Measurements from ENCODE around the gene ZBTB17.
"Not testable (repeated sequence)": the region's sequence is repeated elsewhere in the genome, so short reads cannot be mapped to it uniquely, and the experiment has no call there.

The ZBTB17 gene

GRCh38 chr1:15935056-15935950 lies 40.6 kb downstream of the ZBTB17 start:
- Histone ChIP-seq H3K27ac (ENCODE audit: low read length) (no peak overlapping the region), H3K9me3 (ENCODE audit: control insufficient read depth, insufficient read depth, low read length) (no peaks in the 10 kb centered on the region), H3K27me3 (ENCODE audit: control insufficient read depth, insufficient read depth, low read length) (no peaks in the 10 kb centered on the region), H3K36me3 (ENCODE audit: control insufficient read depth, insufficient read depth, low read length) (peaks cover 51% of the 10 kb centered on the region), H3K4me3 (ENCODE audit: low read length) (no peak overlapping the region), H3K4me1 (ENCODE audit: control insufficient read depth, insufficient read depth, low read length) (no peaks in the 10 kb centered on the region; the same call in 1 of the 2 replicates)
- DNase-seq (ENCODE audit: low read depth, low spot score): no peak
- WGBS (ENCODE audit: insufficient coverage, insufficient read length): no CpG with 5 or more reads among the region's 29 CpGs

- H3K27me3 ChIP-seq (ENCODE audit: control insufficient read depth, insufficient read depth, low read length): no peaks in the 10 kb centered on the region
- DNase-seq (ENCODE audit: low read depth, low spot score): no peak
- no peak overlapping the region for H3K27ac ChIP-seq (ENCODE audit: low read length)
- no peaks in the 10 kb centered on the region for H3K9me3 ChIP-seq (ENCODE audit: control insufficient read depth, insufficient read depth, low read length)
- peaks cover 54% of the 10 kb centered on the region for H3K36me3 ChIP-seq (ENCODE audit: control insufficient read depth, insufficient read depth, low read length)
- no CpG with 5 or more reads among the region's 42 CpGs for whole genome bisulfite sequencing (ENCODE audit: insufficient coverage, insufficient read length)
- no peak overlapping the region for H3K4me3 ChIP-seq (ENCODE audit: low read length)
- no peaks in the 10 kb centered on the region; the same call in 1 of the 2 replicates for H3K4me1 ChIP-seq (ENCODE audit: control insufficient read depth, insufficient read depth, low read length)
Measured at GRCh38 chr1:15934211-15935055, 41.5 kb downstream of the ZBTB17 start.

DNA sequence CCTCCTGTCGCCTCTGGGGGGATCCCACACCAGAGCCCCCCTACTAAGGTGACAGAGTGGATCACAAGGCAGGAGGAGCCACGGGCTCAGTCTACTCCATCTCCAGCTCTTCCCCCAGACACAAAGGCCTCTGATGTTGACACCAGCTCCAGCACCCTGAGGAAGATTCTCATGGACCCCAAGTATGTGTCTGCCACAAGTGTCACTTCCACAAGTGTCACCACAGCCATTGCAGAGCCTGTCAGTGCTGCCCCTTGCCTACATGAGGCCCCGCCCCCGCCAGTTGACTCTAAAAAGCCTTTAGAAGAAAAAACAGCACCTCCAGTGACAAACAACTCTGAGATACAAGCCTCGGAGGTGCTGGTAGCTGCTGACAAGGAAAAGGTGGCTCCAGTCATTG lies 42.2 kb downstream of the ZBTB17 start:
- no peaks in the 10 kb centered on the region for H3K9me3 ChIP-seq (ENCODE audit: control insufficient read depth, insufficient read depth, low read length)
- peaks cover 50% of the 10 kb centered on the region for H3K36me3 ChIP-seq (ENCODE audit: control insufficient read depth, insufficient read depth, low read length)
- no peaks in the 10 kb centered on the region for H3K27me3 ChIP-seq (ENCODE audit: control insufficient read depth, insufficient read depth, low read length)
- no peak overlapping the region for H3K27ac ChIP-seq (ENCODE audit: low read length)
- H3K4me3 ChIP-seq (ENCODE audit: low read length): no peak overlapping the region
- WGBS (ENCODE audit: insufficient coverage, insufficient read length): no CpG with 5 or more reads among the region's 5 CpGs
- no peaks in the 10 kb centered on the region; the same call in 1 of the 2 replicates for H3K4me1 ChIP-seq (ENCODE audit: control insufficient read depth, insufficient read depth, low read length)
- no peak for DNase-seq (ENCODE audit: low read depth, low spot score)

DNA sequence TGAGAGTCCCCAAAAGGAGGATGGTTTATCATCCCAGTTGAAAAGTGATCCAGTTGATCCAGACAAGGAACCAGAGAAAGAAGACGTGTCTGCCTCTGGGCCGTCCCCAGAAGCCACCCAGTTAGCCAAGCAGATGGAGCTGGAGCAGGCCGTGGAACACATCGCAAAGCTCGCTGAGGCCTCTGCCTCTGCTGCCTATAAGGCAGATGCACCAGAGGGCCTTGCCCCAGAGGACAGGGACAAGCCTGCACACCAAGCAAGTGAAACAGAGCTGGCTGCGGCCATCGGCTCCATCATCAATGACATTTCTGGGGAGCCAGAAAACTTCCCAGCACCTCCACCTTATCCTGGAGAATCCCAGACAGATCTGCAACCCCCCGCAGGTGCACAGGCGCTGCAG lies 43.3 kb downstream of the ZBTB17 start:
- no peak for DNase-seq (ENCODE audit: low read depth, low spot score)
- no peak overlapping the region for H3K4me3 ChIP-seq (ENCODE audit: low read length)
- WGBS (ENCODE audit: insufficient coverage, insufficient read length): no CpG with 5 or more reads among the region's 9 CpGs
- H3K27ac ChIP-seq (ENCODE audit: low read length): no peak overlapping the region
- no peaks in the 10 kb centered on the region for H3K27me3 ChIP-seq (ENCODE audit: control insufficient read depth, insufficient read depth, low read length)
- no peaks in the 10 kb centered on the region for H3K9me3 ChIP-seq (ENCODE audit: control insufficient read depth, insufficient read depth, low read length)
- H3K4me1 ChIP-seq (ENCODE audit: control insufficient read depth, insufficient read depth, low read length): no peaks in the 10 kb centered on the region; the same call in 1 of the 2 replicates
- H3K36me3 ChIP-seq (ENCODE audit: control insufficient read depth, insufficient read depth, low read length): peaks cover 49% of the 10 kb centered on the region

DNA sequence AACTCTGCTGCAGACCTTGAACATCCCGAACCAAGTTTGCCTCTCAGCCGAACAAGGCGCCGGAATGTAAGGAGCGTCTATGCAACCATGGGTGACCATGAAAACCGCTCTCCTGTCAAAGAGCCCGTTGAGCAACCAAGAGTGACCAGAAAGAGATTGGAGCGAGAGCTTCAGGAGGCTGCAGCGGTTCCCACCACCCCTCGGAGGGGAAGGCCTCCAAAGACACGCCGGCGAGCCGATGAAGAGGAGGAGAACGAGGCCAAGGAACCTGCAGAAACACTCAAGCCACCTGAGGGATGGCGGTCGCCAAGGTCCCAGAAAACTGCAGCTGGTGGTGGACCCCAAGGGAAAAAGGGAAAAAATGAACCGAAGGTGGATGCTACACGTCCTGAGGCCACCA lies 44.0 kb downstream of the ZBTB17 start:
- Histone ChIP-seq H3K4me3 (ENCODE audit: low read length) (no peak overlapping the region), H3K4me1 (ENCODE audit: control insufficient read depth, insufficient read depth, low read length) (no peaks in the 10 kb centered on the region), H3K27ac (ENCODE audit: low read length) (no peak overlapping the region), H3K36me3 (ENCODE audit: control insufficient read depth, insufficient read depth, low read length) (peaks cover 41% of the 10 kb centered on the region), H3K27me3 (ENCODE audit: control insufficient read depth, insufficient read depth, low read length) (no peaks in the 10 kb centered on the region), H3K9me3 (ENCODE audit: control insufficient read depth, insufficient read depth, low read length) (no peaks in the 10 kb centered on the region)
- WGBS (ENCODE audit: insufficient coverage, insufficient read length): no CpG with 5 or more reads among the region's 19 CpGs
- DNase-seq (ENCODE audit: low read depth, low spot score): no peak

- H3K36me3 ChIP-seq (ENCODE audit: control insufficient read depth, insufficient read depth, low read length): peaks cover 41% of the 10 kb centered on the region
- DNase-seq (ENCODE audit: low read depth, low spot score): no peak
- no peaks in the 10 kb centered on the region for H3K4me1 ChIP-seq (ENCODE audit: control insufficient read depth, insufficient read depth, low read length)
- H3K4me3 ChIP-seq (ENCODE audit: low read length): no peak overlapping the region
- H3K27me3 ChIP-seq (ENCODE audit: control insufficient read depth, insufficient read depth, low read length): no peaks in the 10 kb centered on the region
- no peak overlapping the region for H3K27ac ChIP-seq (ENCODE audit: low read length)
- WGBS (ENCODE audit: insufficient coverage, insufficient read length): no CpG with 5 or more reads among the region's 11 CpGs
- H3K9me3 ChIP-seq (ENCODE audit: control insufficient read depth, insufficient read depth, low read length): no peaks in the 10 kb centered on the region
Measured at GRCh38 chr1:15931401-15931800, 44.5 kb downstream of the ZBTB17 start.

- no peak for DNase-seq (ENCODE audit: low read depth, low spot score)
- peaks cover 28% of the 10 kb centered on the region for H3K36me3 ChIP-seq (ENCODE audit: control insufficient read depth, insufficient read depth, low read length)
- H3K4me3 ChIP-seq (ENCODE audit: low read length): no peak overlapping the region
- H3K27me3 ChIP-seq (ENCODE audit: control insufficient read depth, insufficient read depth, low read length): no peaks in the 10 kb centered on the region
- no peak overlapping the region for H3K27ac ChIP-seq (ENCODE audit: low read length)
- no peaks in the 10 kb centered on the region for H3K9me3 ChIP-seq (ENCODE audit: control insufficient read depth, insufficient read depth, low read length)
- no peaks in the 10 kb centered on the region for H3K4me1 ChIP-seq (ENCODE audit: control insufficient read depth, insufficient read depth, low read length)
- no CpG with 5 or more reads among the region's 17 CpGs for WGBS (ENCODE audit: insufficient coverage, insufficient read length)
Measured at GRCh38 chr1:15928971-15929965, 46.6 kb downstream of the ZBTB17 start.

GRCh38 chr1:15926448-15926847 lies 49.5 kb downstream of the ZBTB17 start:
- H3K4me3 ChIP-seq (ENCODE audit: low read length); DNase-seq (ENCODE audit: low read depth, low spot score); H3K27me3 ChIP-seq (ENCODE audit: control insufficient read depth, insufficient read depth, low read length); H3K9me3 ChIP-seq (ENCODE audit: control insufficient read depth, insufficient read depth, low read length); H3K4me1 ChIP-seq (ENCODE audit: control insufficient read depth, insufficient read depth, low read length); H3K27ac ChIP-seq (ENCODE audit: low read length): not testable (repeated sequence)
- H3K36me3 ChIP-seq (ENCODE audit: control insufficient read depth, insufficient read depth, low read length): peaks cover 14% of the 10 kb centered on the region; the same call in 1 of the 2 replicates
- WGBS (ENCODE audit: insufficient coverage, insufficient read length): no CpG with 5 or more reads among the region's 8 CpGs

GRCh38 chr1:15923241-15923640 lies 52.7 kb downstream of the ZBTB17 start:
- Histone ChIP-seq H3K36me3 (ENCODE audit: control insufficient read depth, insufficient read depth, low read length) (peaks cover 3% of the 10 kb centered on the region; the same call in 1 of the 2 replicates), H3K27ac (ENCODE audit: low read length) (no peak overlapping the region), H3K9me3 (ENCODE audit: control insufficient read depth, insufficient read depth, low read length) (no peaks in the 10 kb centered on the region), H3K4me3 (ENCODE audit: low read length) (no peak overlapping the region), H3K4me1 (ENCODE audit: control insufficient read depth, insufficient read depth, low read length) (no peaks in the 10 kb centered on the region), H3K27me3 (ENCODE audit: control insufficient read depth, insufficient read depth, low read length) (no peaks in the 10 kb centered on the region)
- DNase-seq (ENCODE audit: low read depth, low spot score): no peak
- no CpG with 5 or more reads among the region's 2 CpGs for WGBS (ENCODE audit: insufficient coverage, insufficient read length)
